HUES6 (cell line): Measurements from ENCODE around the gene SHOC1.
"Not testable (repeated sequence)": the region's sequence is repeated elsewhere in the genome, so short reads cannot be mapped to it uniquely, and the experiment has no call there.

Experiments used
- H3K27ac ChIP-seq: 2 replicates; pipeline ENCODE4 v1.7.0; 2013; ENCODE audit warnings: low read depth, mild to moderate bottlenecking, low read length, inconsistent platforms
- H3K27me3 ChIP-seq: 2 replicates; pipeline ENCODE4 v1.6.1; 2013; ENCODE audit warnings: low read length; ENCODE audit not compliant: control insufficient read depth, insufficient read depth
- H3K36me3 ChIP-seq: 2 replicates; pipeline ENCODE4 v1.6.1; 2013; ENCODE audit warnings: low read length; ENCODE audit not compliant: control insufficient read depth, insufficient read depth
- H3K4me1 ChIP-seq: 2 replicates; pipeline ENCODE4 v1.6.1; 2013; ENCODE audit warnings: low read length; ENCODE audit not compliant: control insufficient read depth, insufficient read depth
- H3K4me3 ChIP-seq: 2 replicates; pipeline ENCODE4 v1.5.1; 2013; ENCODE audit warnings: low read depth, low read length
- H3K9ac ChIP-seq: one replicate; pipeline ENCODE4 v1.6.1; 2013; ENCODE audit warnings: mild to moderate bottlenecking, low read length
- H3K9me3 ChIP-seq: 2 replicates; pipeline ENCODE4 v1.6.1; 2013; ENCODE audit warnings: low read depth, low read length; ENCODE audit not compliant: control insufficient read depth, insufficient read depth

SHOC1 gene

DNA sequence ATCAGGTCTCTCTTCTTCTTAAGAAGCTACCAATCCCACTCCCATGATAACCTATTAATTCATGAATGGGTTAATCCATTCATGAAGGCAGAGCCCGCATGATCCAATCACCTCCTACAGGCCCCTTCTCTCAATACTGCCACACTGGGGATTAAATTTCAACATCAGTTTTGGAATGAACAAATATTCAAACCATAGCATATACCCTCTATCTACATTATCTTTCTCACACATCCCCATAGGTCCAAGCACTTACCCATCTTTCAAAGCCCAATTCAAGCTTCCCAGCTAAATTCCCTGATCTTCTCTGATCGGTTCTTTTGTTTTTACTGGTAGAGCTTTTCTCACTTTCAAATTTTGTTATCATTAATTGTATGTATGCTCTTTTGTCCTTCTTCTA is 10.5 kb upstream of the SHOC1 start:
- no peak overlapping the region for H3K27ac ChIP-seq
- H3K27me3 ChIP-seq = no peaks in the 10 kb centered on the region
- H3K9me3 ChIP-seq = no peaks in the 10 kb centered on the region
- no peak overlapping the region for H3K9ac ChIP-seq
- H3K36me3 ChIP-seq = no peaks in the 10 kb centered on the region
- no peaks in the 10 kb centered on the region for H3K4me1 ChIP-seq
- H3K4me3 ChIP-seq = no peak overlapping the region

DNA sequence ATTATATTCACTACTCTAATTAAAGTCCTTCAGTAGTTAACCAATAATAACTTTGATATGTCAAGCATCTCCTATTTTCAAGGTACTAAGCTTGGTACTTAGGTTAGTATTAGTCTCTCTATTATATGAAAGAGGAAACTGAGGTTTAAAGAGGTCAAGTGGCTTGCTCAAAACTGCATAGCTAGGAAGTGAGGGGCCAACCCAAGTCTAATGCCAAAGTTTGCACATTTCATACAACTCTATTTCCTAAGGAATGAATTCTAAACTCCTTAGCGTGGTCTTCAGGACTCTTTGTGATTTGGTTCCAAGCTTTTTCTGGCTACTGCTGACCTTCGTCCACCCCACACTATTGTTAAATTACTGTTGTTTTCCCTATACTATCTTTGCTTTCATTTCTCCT is 9.9 kb upstream of the SHOC1 start:
- Histone ChIP-seq H3K9me3 (no peaks in the 10 kb centered on the region), H3K9ac (no peak overlapping the region), H3K27me3 (no peaks in the 10 kb centered on the region), H3K36me3 (no peaks in the 10 kb centered on the region), H3K4me3 (no peak overlapping the region), H3K27ac (no peak overlapping the region), H3K4me1 (no peaks in the 10 kb centered on the region)

DNA sequence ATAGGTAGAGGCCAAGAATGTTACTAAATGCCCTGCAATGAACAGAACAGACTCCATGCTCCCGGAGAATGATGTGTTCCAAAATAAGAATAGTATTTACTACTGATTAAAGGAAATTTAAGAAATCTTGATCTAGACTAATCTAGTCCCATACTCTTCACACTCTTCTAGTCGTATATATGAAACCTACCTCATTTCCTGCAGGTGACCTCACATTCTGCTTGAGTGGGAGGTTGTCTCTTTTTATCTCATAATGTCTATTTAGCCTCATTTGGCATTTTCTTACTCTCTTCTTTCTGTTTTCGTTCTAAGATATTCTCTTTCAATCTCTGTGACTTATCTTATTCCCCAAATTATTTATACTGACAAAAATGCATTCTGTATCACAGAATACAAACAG is 9.2 kb upstream of the SHOC1 start:
- Histone ChIP-seq H3K27ac (no peak overlapping the region), H3K4me1 (no peaks in the 10 kb centered on the region), H3K4me3 (no peak overlapping the region), H3K36me3 (no peaks in the 10 kb centered on the region), H3K27me3 (no peaks in the 10 kb centered on the region), H3K9ac (no peak overlapping the region), H3K9me3 (no peaks in the 10 kb centered on the region)

DNA sequence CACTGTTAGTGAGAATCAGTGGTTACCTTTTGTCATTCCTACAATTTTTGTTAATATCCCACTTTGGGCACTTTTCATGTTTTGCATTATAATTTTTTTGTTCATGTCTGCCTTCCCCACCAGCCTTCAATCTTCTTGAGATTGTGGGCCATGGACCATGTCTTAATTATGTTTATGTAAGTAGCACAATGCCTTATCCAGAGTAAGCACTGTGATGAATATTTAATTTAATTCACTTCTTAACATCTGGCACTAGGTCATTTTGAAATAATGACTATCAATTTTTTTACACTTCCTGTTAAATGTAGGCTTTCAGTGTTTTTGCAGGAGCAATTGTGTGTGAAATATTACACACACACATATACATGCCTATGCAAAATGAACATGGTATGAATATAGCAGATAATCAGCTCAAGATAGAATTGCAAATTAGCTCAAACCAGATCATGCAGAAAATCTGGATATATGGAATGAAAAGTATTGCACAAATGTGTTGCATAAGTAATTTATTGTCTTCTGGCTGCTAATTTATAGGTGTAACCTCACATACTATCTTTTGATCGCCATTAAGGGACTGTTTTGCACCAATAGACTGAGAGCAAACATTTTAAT is 5.3 kb upstream of the SHOC1 start:
- no peaks in the 10 kb centered on the region for H3K36me3 ChIP-seq
- no peak overlapping the region for H3K9ac ChIP-seq
- H3K4me3 ChIP-seq = no peak overlapping the region
- H3K4me1 ChIP-seq = no peaks in the 10 kb centered on the region
- no peaks in the 10 kb centered on the region for H3K27me3 ChIP-seq
- H3K27ac ChIP-seq = no peak overlapping the region
- no peaks in the 10 kb centered on the region for H3K9me3 ChIP-seq

DNA sequence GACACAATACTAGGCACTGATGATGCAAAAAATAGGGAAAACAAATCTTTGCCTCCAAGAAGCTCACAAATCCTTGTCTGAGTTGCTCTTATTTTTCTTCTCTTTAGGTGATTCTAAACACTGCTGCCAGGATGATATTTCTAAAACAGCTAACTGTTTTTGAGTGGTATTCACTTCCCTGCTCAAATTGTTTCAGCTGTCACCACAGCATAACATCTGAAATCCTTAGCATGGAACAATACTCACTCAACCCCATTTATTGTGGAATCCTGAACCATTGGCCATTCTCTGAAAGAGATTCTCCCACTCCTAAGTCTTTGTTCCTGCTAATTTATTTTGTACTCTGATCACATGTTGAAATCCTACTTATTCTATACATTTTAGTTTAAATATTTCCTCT is 4.8 kb upstream of the SHOC1 start:
- H3K4me3 ChIP-seq = no peak overlapping the region
- H3K9me3 ChIP-seq = no peaks in the 10 kb centered on the region
- no peaks in the 10 kb centered on the region for H3K4me1 ChIP-seq
- no peak overlapping the region for H3K27ac ChIP-seq
- no peaks in the 10 kb centered on the region for H3K36me3 ChIP-seq
- H3K27me3 ChIP-seq = no peaks in the 10 kb centered on the region
- no peak overlapping the region for H3K9ac ChIP-seq

DNA sequence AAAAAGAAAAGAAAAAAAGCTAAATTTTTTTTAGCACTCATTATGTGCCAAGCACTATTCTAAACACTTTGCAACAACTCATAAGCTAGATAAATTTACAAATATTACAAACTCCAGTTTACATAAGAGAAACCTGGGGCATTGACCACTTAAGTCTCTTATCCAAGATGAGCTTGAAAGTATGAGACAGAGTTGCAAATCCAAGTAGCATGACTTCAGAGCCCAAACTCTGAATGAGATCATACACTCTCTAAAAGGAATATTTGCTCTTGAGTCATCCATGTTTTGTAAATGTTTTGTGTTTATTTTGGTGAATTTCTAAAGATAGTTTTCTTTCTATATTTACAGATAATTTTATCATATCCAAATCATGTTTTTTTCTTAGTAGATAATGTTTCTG is 4.0 kb upstream of the SHOC1 start:
- no peak overlapping the region for H3K9ac ChIP-seq
- H3K27me3 ChIP-seq = no peaks in the 10 kb centered on the region
- no peak overlapping the region for H3K27ac ChIP-seq
- H3K4me3 ChIP-seq = no peak overlapping the region
- H3K36me3 ChIP-seq = no peaks in the 10 kb centered on the region
- H3K9me3 ChIP-seq = no peaks in the 10 kb centered on the region
- H3K4me1 ChIP-seq = no peaks in the 10 kb centered on the region

DNA sequence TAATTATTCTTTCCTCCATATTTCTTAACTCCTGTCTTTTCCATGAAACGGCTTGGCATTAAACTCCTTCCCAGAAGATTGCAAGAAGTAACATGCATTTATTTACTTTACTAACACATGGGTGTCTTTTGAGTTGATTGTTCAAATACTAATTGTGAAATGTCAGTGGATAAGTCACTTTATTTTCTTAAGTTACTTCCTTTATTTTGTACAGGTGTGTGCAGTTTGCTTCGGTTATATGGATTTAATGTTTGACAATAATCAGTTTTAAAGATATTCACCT is 761 bp upstream of the SHOC1 start:
- H3K9ac ChIP-seq = no peak overlapping the region
- H3K27me3 ChIP-seq = no peaks in the 10 kb centered on the region
- H3K4me3 ChIP-seq = no peak overlapping the region
- no peak overlapping the region for H3K27ac ChIP-seq
- no peaks in the 10 kb centered on the region for H3K36me3 ChIP-seq
- no peaks in the 10 kb centered on the region for H3K4me1 ChIP-seq
- no peaks in the 10 kb centered on the region for H3K9me3 ChIP-seq

DNA sequence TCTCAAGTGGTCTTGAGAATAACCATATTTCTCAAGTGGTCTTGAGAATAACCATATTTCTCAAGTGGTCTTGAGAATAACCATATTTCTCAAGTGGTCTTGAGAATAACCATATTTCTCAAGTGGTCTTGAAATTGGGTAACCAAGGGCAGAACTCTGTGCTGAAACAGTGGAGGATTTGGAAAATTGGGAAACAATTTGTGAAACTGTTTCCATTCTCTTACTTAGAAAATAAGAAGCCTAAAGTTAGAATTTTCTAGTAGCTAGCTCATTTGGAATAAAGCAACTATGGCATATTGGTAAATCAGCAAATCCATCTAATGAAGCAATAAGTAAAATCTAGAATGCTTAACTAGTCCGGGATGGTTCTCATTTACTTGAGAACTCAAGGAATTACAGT is 2.9 kb downstream of the SHOC1 start:
- not testable (repeated sequence) for H3K36me3 ChIP-seq, H3K9ac ChIP-seq, H3K9me3 ChIP-seq, H3K4me3 ChIP-seq, H3K4me1 ChIP-seq, H3K27ac ChIP-seq, H3K27me3 ChIP-seq

DNA sequence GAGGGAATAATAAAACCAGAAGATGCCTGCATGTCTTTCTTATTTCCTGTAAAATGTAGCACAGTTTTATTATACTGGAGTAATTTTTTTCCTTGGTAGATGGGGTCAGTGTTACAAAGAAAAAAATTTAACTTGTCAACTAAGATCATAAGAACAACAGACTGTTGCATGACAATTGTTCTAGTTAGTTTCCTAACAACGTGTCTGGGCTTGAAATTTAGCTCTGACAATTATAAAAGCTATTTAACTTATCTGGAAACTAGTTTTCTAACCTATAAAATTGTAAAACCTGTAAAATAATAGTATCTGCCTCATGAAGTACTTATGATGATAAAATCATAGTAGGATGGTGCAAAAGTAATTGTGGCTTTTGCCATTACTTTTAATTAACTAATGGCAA is 4.9 kb downstream of the SHOC1 start:
- H3K9me3 ChIP-seq = peaks cover 4% of the 10 kb centered on the region; the same call in 1 of the 2 replicates
- H3K4me3 ChIP-seq = no peak overlapping the region
- no peak overlapping the region for H3K9ac ChIP-seq
- H3K4me1 ChIP-seq = no peaks in the 10 kb centered on the region
- H3K27ac ChIP-seq = no peak overlapping the region
- no peaks in the 10 kb centered on the region for H3K27me3 ChIP-seq
- H3K36me3 ChIP-seq = no peaks in the 10 kb centered on the region

DNA sequence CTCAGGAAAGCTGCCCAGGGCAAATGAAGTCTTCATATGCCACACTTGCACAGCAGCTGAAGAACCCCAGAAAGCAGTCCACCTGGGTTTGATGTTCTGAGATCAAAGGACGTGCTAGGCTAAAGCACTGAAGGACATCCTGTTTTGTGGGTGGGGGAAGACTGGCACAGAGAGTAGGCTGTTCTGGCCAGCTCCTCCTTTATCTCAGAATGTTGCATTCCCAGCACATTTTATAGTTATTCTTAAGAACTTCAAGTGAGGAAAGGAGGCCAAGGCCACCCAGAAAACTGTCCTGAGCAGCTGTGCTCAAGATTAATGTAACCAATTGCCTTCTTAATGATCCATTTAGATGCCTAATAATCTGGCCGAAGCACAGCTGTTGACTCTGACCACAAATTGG is 10.9 kb downstream of the SHOC1 start:
- H3K36me3 ChIP-seq = no peaks in the 10 kb centered on the region
- no peaks in the 10 kb centered on the region for H3K27me3 ChIP-seq
- H3K27ac ChIP-seq = no peak overlapping the region

DNA sequence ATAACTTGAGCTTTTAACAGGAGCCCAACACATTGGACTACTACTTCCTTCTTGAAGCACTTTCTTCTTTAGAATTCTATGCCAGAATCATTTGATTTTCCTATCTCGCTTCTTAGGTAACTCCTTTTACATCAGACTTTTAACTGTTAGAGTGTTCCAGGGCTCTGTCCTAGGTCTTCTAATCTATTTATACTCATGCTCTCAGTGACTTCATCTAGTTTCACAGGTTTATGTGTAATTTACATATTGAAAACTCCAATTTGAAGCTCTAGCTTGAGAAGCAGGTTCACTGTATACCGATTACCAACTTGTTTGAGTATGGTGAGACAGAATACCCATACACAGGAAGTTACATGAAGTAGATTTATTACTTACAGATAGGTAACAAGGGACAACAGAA is 11.3 kb downstream of the SHOC1 start:
- H3K4me3 ChIP-seq = no peak overlapping the region
- no peaks in the 10 kb centered on the region for H3K27me3 ChIP-seq
- peaks cover 4% of the 10 kb centered on the region; the same call in 1 of the 2 replicates for H3K9me3 ChIP-seq
- no peak overlapping the region for H3K27ac ChIP-seq
- no peaks in the 10 kb centered on the region for H3K36me3 ChIP-seq
- no peaks in the 10 kb centered on the region for H3K4me1 ChIP-seq
- H3K9ac ChIP-seq = no peak overlapping the region

More for the DNA sequence above, 10.9 kb downstream of the SHOC1 start:
- no peaks in the 10 kb centered on the region for H3K4me1 ChIP-seq
- peaks cover 4% of the 10 kb centered on the region; the same call in 1 of the 2 replicates for H3K9me3 ChIP-seq
- H3K4me3 ChIP-seq = no peak overlapping the region
- H3K9ac ChIP-seq = no peak overlapping the region

DNA sequence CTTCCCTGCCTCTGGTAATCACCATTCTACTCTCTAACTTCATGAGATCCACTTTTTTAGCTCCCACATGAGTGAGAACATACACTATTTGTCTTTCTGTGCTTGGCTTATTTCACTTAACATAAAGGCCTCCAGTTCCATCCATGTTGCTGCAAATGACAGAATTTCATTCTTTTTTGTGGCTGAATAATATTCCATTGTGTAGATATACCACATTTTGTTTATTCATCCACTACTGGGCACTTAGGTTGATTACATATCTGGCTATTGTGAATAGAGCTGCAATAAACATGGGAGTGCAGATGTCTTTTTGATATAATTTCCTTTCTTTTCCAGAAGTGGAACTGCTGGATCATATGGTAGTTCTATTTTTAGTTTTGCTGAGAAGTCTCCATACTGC is 28.7 kb downstream of the SHOC1 start:
- Histone ChIP-seq H3K4me3 (no peak overlapping the region), H3K9me3 (no peaks in the 10 kb centered on the region; the same call in 1 of the 2 replicates), H3K27ac (no peak overlapping the region), H3K36me3 (no peaks in the 10 kb centered on the region), H3K27me3 (no peaks in the 10 kb centered on the region), H3K4me1 (no peaks in the 10 kb centered on the region), H3K9ac (no peak overlapping the region)
